Measurements from ENCODE around the gene SDR39U1. TPM values are rescaled to one million over a fixed set of nuclear protein-coding genes. Genes with fewer than 3 reads are reported as not detected.

Gene SDR39U1
- total RNA-seq, 1 experiment from 2014 or later = 61.8 TPM

DNA sequence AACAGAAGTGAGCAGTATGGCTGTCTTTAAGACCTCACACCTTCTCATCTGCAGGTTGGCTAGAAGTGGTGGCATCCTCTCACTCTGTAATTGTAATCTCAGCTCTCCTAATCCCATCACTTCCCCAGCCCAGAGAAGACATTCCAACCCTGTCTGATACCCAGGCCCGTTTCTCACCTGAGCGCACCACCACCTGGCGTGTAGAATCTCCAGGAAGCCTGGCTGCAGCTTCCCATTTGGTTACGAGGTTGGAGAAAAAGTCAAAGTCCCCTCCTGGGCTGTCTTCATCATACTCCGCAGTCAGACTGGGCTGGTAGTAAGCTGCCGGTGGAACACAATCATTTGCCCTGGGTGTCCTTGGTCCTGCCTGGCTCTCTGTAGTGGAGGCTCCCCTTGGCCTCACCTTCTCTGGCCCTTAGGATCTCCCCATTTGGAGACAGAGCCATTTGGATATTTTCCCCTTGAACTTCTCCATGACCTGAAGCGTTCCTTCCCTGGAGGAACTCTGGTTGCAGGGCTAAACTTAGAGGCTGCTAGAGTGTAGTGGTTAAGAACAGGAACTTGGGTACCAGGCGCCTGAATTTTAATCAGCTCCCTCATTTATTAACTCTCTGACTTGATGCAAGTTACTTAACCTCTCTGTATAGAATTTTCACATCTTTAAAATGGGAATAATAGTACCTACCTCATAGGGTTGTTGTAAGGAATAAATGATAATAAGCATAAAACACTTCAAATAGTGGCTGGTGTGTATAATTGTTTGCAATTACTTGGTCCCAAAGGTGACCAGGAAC, 1.8 kb downstream of the SDR39U1 start:
- ChIA-PET RAD21 (ENCODE audit: low non-redundant PET in 1 of 2, low total read pairs in 2 of 2, uncharacterized antibody in 2 of 2, unreplicated experiment in 2 of 2) (interaction anchor here in 1 of 2 experiments (1.0 kb wide), 1 partner anchor 9 kb away, joined by 3 read pairs; no protein-coding TSS in a partner anchor), POLR2A (interaction anchor here (3.2 kb wide), 1 partner anchor 10 kb away, joined by 31 read pairs; the partner anchor contains the start of genes CBLN3 and KHNYN), CTCF (interaction anchor here (1.4 to 3.6 kb wide), 4 partner anchors 9 to 199 kb away, joined by 5 to 42 read pairs (median 10); partner anchors contain the start of genes CIDEB and TINF2)
- Histone ChIP-seq H4K20me1 (ENCODE audit: insufficient read depth) (no peaks in the 10 kb centered on the region), H3K27me3 (ENCODE audit: insufficient read depth, low read length) (no peaks in the 10 kb centered on the region), H3K9ac (ENCODE audit: low read length) (peak overlapping the region; percentile 88), H3K36me3 (ENCODE audit: control insufficient read depth in 1 of 2, insufficient read depth in 2 of 2, low read length in 2 of 2) (peaks cover 12 to 29% of the 10 kb centered on the region in 2 experiments; a peak in 3 of 4 replicates), H3K4me1 (ENCODE audit: control insufficient read depth in 1 of 2, insufficient read depth in 2 of 2, low read length in 2 of 2) (peaks cover 5 to 17% of the 10 kb centered on the region in 2 experiments; a peak in 3 of 4 replicates), H2AFZ (ENCODE audit: low read depth, low read length, poor library complexity, severe bottlenecking) (no peak overlapping the region), H3K4me2 (ENCODE audit: low read length) (peak overlapping the region; percentile 94), H3K27ac (ENCODE audit: low read depth, low read length) (peak overlapping the region; percentile 96; the same call in 1 of the 2 replicates), H3K4me3 (replicated peaks in 1 of 2; ENCODE audit: low read depth in 1 of 2, low read length in 2 of 2) (peak overlapping the region; percentile 76 to 94), H3K9me2 (ENCODE audit: insufficient read depth) (no peaks in the 10 kb centered on the region), H3K9me3 (ENCODE audit: control insufficient read depth in 1 of 2, insufficient read depth in 1 of 2, low read depth in 1 of 2, low read length in 2 of 2) (no peaks in the 10 kb centered on the region), H3K79me2 (ENCODE audit: insufficient read depth, low read length) (peaks cover 26% of the 10 kb centered on the region)
- TF ChIP-seq EZH2phosphoT487 (IDR thresholded peaks at IDR 0.05; ENCODE audit: borderline replicate concordance) (no peak), POLR2AphosphoS5 (IDR thresholded peaks at IDR 0.05; ENCODE audit: low read depth, low read length) (0 out of 2 replicates have a peak, but pooled peaks have one; percentile 28)
- no TSS peak for BruUV-seq (replicated peaks)
- no peak for DNase-seq (ENCODE audit: low read depth, low spot score)
- ATAC-seq = no peak
- intact Hi-C loops (cut with micrococcal nuclease) = no loop called here

DNA sequence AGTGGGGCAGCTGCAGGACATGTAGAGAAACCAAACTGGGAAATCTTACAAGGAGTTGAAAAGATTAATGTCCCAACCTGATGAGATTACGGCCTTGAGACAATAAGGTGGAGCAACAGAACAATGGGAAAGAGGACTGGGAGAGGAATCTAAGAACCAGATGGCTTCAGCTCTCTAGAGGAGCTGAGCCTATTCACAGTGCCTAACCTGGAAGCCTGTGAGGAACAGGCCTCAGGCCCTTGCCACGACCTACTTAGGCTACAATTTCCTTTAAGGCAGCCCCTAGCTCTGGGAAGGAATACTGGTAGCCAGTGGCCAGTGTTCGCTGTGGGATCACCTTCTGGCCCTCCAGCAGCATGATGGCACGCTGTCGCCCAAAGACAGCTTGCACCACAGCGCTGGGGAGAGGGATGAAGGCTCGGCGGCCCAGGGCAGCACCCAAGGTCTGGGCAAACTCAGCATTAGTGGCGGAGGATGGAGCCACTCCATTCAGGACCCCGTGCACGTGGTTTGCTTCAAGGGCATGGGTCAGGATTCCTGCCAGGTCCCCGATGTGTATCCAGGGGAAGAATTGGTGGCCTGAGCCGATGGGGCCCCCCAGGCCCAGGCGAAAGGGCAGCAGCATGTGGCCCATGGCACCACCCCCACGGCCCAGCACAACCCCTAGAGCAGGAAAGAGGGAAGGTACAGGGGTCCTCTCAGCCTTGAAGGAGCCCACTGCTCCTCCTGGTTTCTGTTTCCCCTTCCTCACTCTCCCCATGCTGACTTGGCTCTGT, 2.6 kb downstream of the SDR39U1 start:
- no peak for ATAC-seq

More for the DNA sequence above, 2.6 kb downstream of the SDR39U1 start:
- ChIA-PET RAD21 (ENCODE audit: low non-redundant PET in 1 of 2, low total read pairs in 2 of 2, uncharacterized antibody in 2 of 2, unreplicated experiment in 2 of 2) (no interaction called here), POLR2A (interaction anchor here (3.2 kb wide), 1 partner anchor 9 kb away, joined by 31 read pairs; the partner anchor contains the start of genes CBLN3 and KHNYN), CTCF (interaction anchor here (3.6 kb wide), 1 partner anchor 8 kb away, joined by 42 read pairs; no protein-coding TSS in a partner anchor)
- H3K4me2 ChIP-seq (ENCODE audit: low read length) = no peak overlapping the region
- TF ChIP-seq POLR2AphosphoS5 (IDR thresholded peaks at IDR 0.05; ENCODE audit: low read depth, low read length) (peak; percentile 47; the same call in 1 of the 2 replicates), CBX3 (IDR thresholded peaks at IDR 0.05; ENCODE audit: low read depth) (no peak), POLR2A (IDR thresholded peaks at IDR 0.05; ENCODE audit: borderline replicate concordance, extremely low read depth, insufficient read depth, insufficient read length) (no peak)
- H2AFZ ChIP-seq (ENCODE audit: low read depth, low read length, poor library complexity, severe bottlenecking) = no peak overlapping the region
- peaks cover 5 to 17% of the 10 kb centered on the region in 2 experiments; a peak in 3 of 4 replicates for H3K4me1 ChIP-seq (ENCODE audit: control insufficient read depth in 1 of 2, insufficient read depth in 2 of 2, low read length in 2 of 2)
- DNase-seq (ENCODE audit: low read depth, low spot score) = no peak
- H3K9me2 ChIP-seq (ENCODE audit: insufficient read depth) = no peaks in the 10 kb centered on the region
- H3K9ac ChIP-seq (ENCODE audit: low read length) = no peak overlapping the region
- H4K20me1 ChIP-seq (ENCODE audit: insufficient read depth) = no peaks in the 10 kb centered on the region
- no peaks in the 10 kb centered on the region for H3K27me3 ChIP-seq (ENCODE audit: insufficient read depth, low read length)
- H3K79me2 ChIP-seq (ENCODE audit: insufficient read depth, low read length) = peaks cover 26% of the 10 kb centered on the region
- no TSS peak for BruUV-seq (replicated peaks)
- H3K27ac ChIP-seq (ENCODE audit: low read depth, low read length) = no peak overlapping the region
- H3K4me3 ChIP-seq (replicated peaks in 1 of 2; ENCODE audit: low read depth in 1 of 2, low read length in 2 of 2) = no peak overlapping the region
- intact Hi-C loops (cut with micrococcal nuclease) = loop anchor here (10.0 kb wide), 1 partner anchor 225 kb away; the partner anchor contains the start of genes CHMP4A and MDP1
- peaks cover 12 to 29% of the 10 kb centered on the region in 2 experiments; a peak in 3 of 4 replicates for H3K36me3 ChIP-seq (ENCODE audit: control insufficient read depth in 1 of 2, insufficient read depth in 2 of 2, low read length in 2 of 2)
- no peaks in the 10 kb centered on the region for H3K9me3 ChIP-seq (ENCODE audit: control insufficient read depth in 1 of 2, insufficient read depth in 1 of 2, low read depth in 1 of 2, low read length in 2 of 2)
